Endothelial cell of umbilical vein (primary cell): ENCODE data around the gene SMC6. TPM values are rescaled to one million over a fixed set of nuclear protein-coding genes. Genes with fewer than 3 reads are reported as not detected.

Source experiments
- BruUV-seq: library from RNA; stranded (reverse); fragments of 400-500 nt; replicated peaks from 2 replicates; lab custom pipeline; 2021; lab: Mats Ljungman, UMichigan
- CTCF ChIA-PET: fragments of 300-600, 350-600 bp; sonication (Branson Sonifier 250); formaldehyde crosslinking; loops from one replicate; lab custom pipeline; 2021; ENCODE audit warnings: antibody characterized with exemption, inconsistent platforms; lab: Charles Lee
- POLR2A ChIA-PET: fragments of 300-600, 350-600 bp; sonication (Branson Sonifier 250); formaldehyde crosslinking; loops from one replicate; lab custom pipeline; 2021; ENCODE audit warnings: antibody characterized with exemption, inconsistent platforms; lab: Charles Lee
- DNase-seq: peaks from one replicate; pipeline ENCODE4 v3.0.0-alpha.2; 2011; ENCODE audit warnings: low read depth, low spot score
- FAIRE-seq: peaks from 2 replicates; lab custom pipeline; 2011; peaks lifted over from hg19 to GRCh38; lab: Jason Lieb, UNC
- H2AFZ ChIP-seq: 2 replicates; pipeline ENCODE4 v1.6.0; 2012; ENCODE audit warnings: low read depth, low read length, control low read depth, inconsistent platforms
- H3K27ac ChIP-seq: 2 replicates; pipeline ENCODE4 v1.5.1; 2011; ENCODE audit warnings: low read depth, mild to moderate bottlenecking, control low read depth, low read length, moderate library complexity; ENCODE audit not compliant: insufficient read depth
- H3K27me3 ChIP-seq, 2 experiments: 2 replicates each; pipeline versions ENCODE4 v1.6.0 to v1.6.1; 2011; ENCODE audit warnings: low read length in 2 of 2, mixed read lengths in 1 of 2; ENCODE audit not compliant: control insufficient read depth in 2 of 2, insufficient read depth in 2 of 2
- H3K36me3 ChIP-seq, 2 experiments: 2 replicates in 1 of 2; 3 replicates in 1 of 2; pipeline ENCODE4 v1.5.1; 2011; ENCODE audit warnings: low read length in 2 of 2, mild to moderate bottlenecking in 1 of 2, moderate library complexity in 1 of 2; ENCODE audit not compliant: control insufficient read depth in 2 of 2, insufficient read depth in 2 of 2; ENCODE audit errors: extremely low read depth in 1 of 2
- H3K4me1 ChIP-seq: 3 replicates; pipeline ENCODE4 v1.5.1; 2011; ENCODE audit warnings: mild to moderate bottlenecking, low read length; ENCODE audit not compliant: control insufficient read depth, insufficient read depth; ENCODE audit errors: extremely low read depth
- H3K4me2 ChIP-seq: 2 replicates; pipeline ENCODE4 v1.6.1; 2011; ENCODE audit warnings: low read length, control low read depth, mixed read lengths; ENCODE audit not compliant: insufficient read depth
- H3K4me3 ChIP-seq, 3 experiments: fragments of 200-600 bp in 1 of 3; sonication (generic), shearing (Covaris generic) in 1 of 3; replicated peaks in 1 of 3; 2 replicates each; pipeline ENCODE4 v1.5.1; 2011 to 2016; ENCODE audit warnings: control low read depth in 3 of 3, low read length in 3 of 3, mild to moderate bottlenecking in 2 of 3, inconsistent platforms in 1 of 3, low read depth in 1 of 3, moderate library complexity in 1 of 3; ENCODE audit not compliant: insufficient read depth in 1 of 3
- H3K79me2 ChIP-seq: 2 replicates; pipeline ENCODE4 v1.6.0; 2012; ENCODE audit warnings: low read length, inconsistent platforms; ENCODE audit not compliant: control insufficient read depth, insufficient read depth
- H3K9ac ChIP-seq: replicated peaks from 2 replicates; pipeline ENCODE3; 2011; ENCODE audit warnings: low read length, control low read depth; ENCODE audit not compliant: insufficient read depth; ENCODE audit errors: extremely low read depth
- H3K9me1 ChIP-seq: replicated peaks from 3 replicates; pipeline ENCODE4 v1.6.0; 2011; ENCODE audit warnings: mild to moderate bottlenecking, low read length; ENCODE audit not compliant: control insufficient read depth, insufficient read depth; ENCODE audit errors: extremely low read depth
- H3K9me3 ChIP-seq: replicated peaks from 2 replicates; pipeline ENCODE4 v1.5.1; 2012; ENCODE audit warnings: low read length, inconsistent platforms; ENCODE audit not compliant: control insufficient read depth, insufficient read depth
- H4K20me1 ChIP-seq: replicated peaks from 2 replicates; pipeline ENCODE3; 2011; ENCODE audit warnings: mild to moderate bottlenecking, low read length; ENCODE audit not compliant: control insufficient read depth, insufficient read depth; ENCODE audit errors: extremely low read depth
- CTCF ChIP-seq, 2 donors: IDR thresholded peaks; 1 replicate in 1 of 2; 2 replicates in 1 of 2; pipeline ENCODE4 v1.5.1; 2011; ENCODE audit warnings: low read length in 2 of 2, mild to moderate bottlenecking in 2 of 2, moderate library complexity in 2 of 2, control low read depth in 1 of 2, inconsistent platforms in 1 of 2, low read depth in 1 of 2; ENCODE audit not compliant: insufficient read depth in 1 of 2; ENCODE audit errors: extremely low read depth in 1 of 2
- EZH2 ChIP-seq: IDR thresholded peaks from 2 replicates; pipeline ENCODE4 v1.6.1; 2012; ENCODE audit warnings: borderline replicate concordance, low read depth, mild to moderate bottlenecking, moderate library complexity, low read length, inconsistent platforms; ENCODE audit not compliant: severe bottlenecking
- FOS ChIP-seq: IDR thresholded peaks from 2 replicates; pipeline ENCODE4 v1.6.1; 2011; ENCODE audit warnings: mild to moderate bottlenecking, low read length, moderate library complexity, borderline replicate concordance; ENCODE audit not compliant: insufficient read depth
- GATA2 ChIP-seq: IDR thresholded peaks from 2 replicates; pipeline ENCODE4 v1.7.0; 2011; ENCODE audit warnings: low read depth, mild to moderate bottlenecking, moderate library complexity, mixed read lengths, low read length; ENCODE audit not compliant: insufficient read length, insufficient read depth
- JUN ChIP-seq: IDR thresholded peaks from 2 replicates; pipeline ENCODE4 v1.6.1; 2011; ENCODE audit warnings: borderline replicate concordance, low read depth; ENCODE audit not compliant: insufficient read length, insufficient read depth
- MAX ChIP-seq: IDR thresholded peaks from 2 replicates; pipeline ENCODE4 v1.6.1; 2011; ENCODE audit not compliant: insufficient read depth, insufficient read length
- MYC ChIP-seq: IDR thresholded peaks from one replicate; pipeline ENCODE4 v1.6.1; 2011; ENCODE audit warnings: mild to moderate bottlenecking, low read depth, low read length
- POLR2A ChIP-seq: IDR thresholded peaks from 2 replicates; pipeline ENCODE4 v1.6.1; 2012; ENCODE audit warnings: low read depth, mild to moderate bottlenecking, control low read depth, low read length
- POLR2AphosphoS5 ChIP-seq: IDR thresholded peaks from 2 replicates; pipeline ENCODE4 v1.6.1; 2012; ENCODE audit warnings: low read depth, mild to moderate bottlenecking, control low read depth, low read length, moderate library complexity; ENCODE audit not compliant: insufficient read depth
- dilution Hi-C: fragments of 300-500 bp; cut with MboI; formaldehyde crosslinking; loops from one replicate; pipeline ENCODE4 v1.15.0; 2019; ENCODE audit warnings: low sequenced_read_pairs; ENCODE audit not compliant: extremely low pct_ligation_motif_present
- intact Hi-C: fragments of 100-400 bp; cut with micrococcal nuclease; formaldehyde crosslinking; loops from one replicate; pipeline ENCODE4 v1.10.0; 2022
- polyA plus RNA-seq, 4 experiments: library from polyadenylated mRNA; depleted of rRNA in 3 of 4; stranded (reverse) in 3 of 4; unstranded in 1 of 4; fragments of >200 nt; gene quantifications; 2 replicates each; pipeline versions ENCODE4 v1.2.1 to v1.2.3, GENCODE V29; 2011 to 2012; ENCODE audit warnings: missing spikeins in 1 of 4
- total RNA-seq: library from RNA; stranded (reverse); gene quantifications from 2 replicates; pipeline ENCODE4 v1.2.3, GENCODE V29; 2021

The SMC6 gene
- total and polyA plus RNA-seq, 2 donors (not counting 3 experiments of a cell fraction or from before 2014, with no cell fraction given): 7.7 to 38.3 TPM

GRCh38 chr2:17625446-17625845 is 128.2 kb downstream of the SMC6 start:
- H4K20me1 ChIP-seq: no peaks in the 10 kb centered on the region
- no peaks in the 10 kb centered on the region for H3K4me1 ChIP-seq
- H3K79me2 ChIP-seq: no peaks in the 10 kb centered on the region
- no peaks in the 10 kb centered on the region for H3K27me3 ChIP-seq
- H3K36me3 ChIP-seq: no peaks in the 10 kb centered on the region
- no peak overlapping the region for H3K27ac ChIP-seq
- dilution Hi-C loops: no loop called here
- no peaks in the 10 kb centered on the region for H3K9me3 ChIP-seq
- ChIA-PET POLR2A (no interaction called here), CTCF (no interaction called here)
- DNase-seq: no peak
- intact Hi-C loops: no loop called here
- no peaks in the 10 kb centered on the region for H3K9me1 ChIP-seq
- no TSS peak for BruUV-seq
- H3K4me2 ChIP-seq: no peak overlapping the region
- FAIRE-seq: no peak
- no peak overlapping the region for H2AFZ ChIP-seq
- H3K4me3 ChIP-seq: no peak overlapping the region
- TF ChIP-seq MAX: no peak
- no peak for TF ChIP-seq MYC
- no peak for TF ChIP-seq POLR2A
- TF ChIP-seq GATA2: no peak
- TF ChIP-seq FOS: no peak
- TF ChIP-seq CTCF (IDR thresholded peaks at IDR 0.05; ENCODE audit: extremely low read depth in 1 of 2, insufficient read depth in 1 of 2, low read depth in 1 of 2, low read length in 2 of 2): no peak
- TF ChIP-seq EZH2: no peak
- no peak for TF ChIP-seq JUN
- no peak for TF ChIP-seq POLR2AphosphoS5
- H3K9ac ChIP-seq: no peak overlapping the region
